ENCODE data around the gene CNN1. TPM values are rescaled to one million over a fixed set of nuclear protein-coding genes. Genes with fewer than 3 reads are reported as not detected.

The CNN1 gene
- total RNA-seq, 4 donors from 2014 or later: 21.2 to 88.2 (median 25.7) TPM

GRCh38 chr19:11496391-11497163 lies 42.1 kb upstream of the CNN1 start:
- TF ChIP-seq, protein P1, sequence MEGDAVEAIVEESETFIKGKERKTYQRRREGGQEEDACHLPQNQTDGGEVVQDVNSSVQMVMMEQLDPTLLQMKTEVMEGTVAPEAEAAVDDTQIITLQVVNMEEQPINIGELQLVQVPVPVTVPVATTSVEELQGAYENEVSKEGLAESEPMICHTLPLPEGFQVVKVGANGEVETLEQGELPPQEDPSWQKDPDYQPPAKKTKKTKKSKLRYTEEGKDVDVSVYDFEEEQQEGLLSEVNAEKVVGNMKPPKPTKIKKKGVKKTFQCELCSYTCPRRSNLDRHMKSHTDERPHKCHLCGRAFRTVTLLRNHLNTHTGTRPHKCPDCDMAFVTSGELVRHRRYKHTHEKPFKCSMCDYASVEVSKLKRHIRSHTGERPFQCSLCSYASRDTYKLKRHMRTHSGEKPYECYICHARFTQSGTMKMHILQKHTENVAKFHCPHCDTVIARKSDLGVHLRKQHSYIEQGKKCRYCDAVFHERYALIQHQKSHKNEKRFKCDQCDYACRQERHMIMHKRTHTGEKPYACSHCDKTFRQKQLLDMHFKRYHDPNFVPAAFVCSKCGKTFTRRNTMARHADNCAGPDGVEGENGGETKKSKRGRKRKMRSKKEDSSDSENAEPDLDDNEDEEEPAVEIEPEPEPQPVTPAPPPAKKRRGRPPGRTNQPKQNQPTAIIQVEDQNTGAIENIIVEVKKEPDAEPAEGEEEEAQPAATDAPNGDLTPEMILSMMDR (IDR thresholded peaks at IDR 0.05): peak in 5 of 6 experiments; percentile 48 to 63 (median 57)
- TF ChIP-seq POLR2A (IDR thresholded peaks at IDR 0.05): no peak
- H3K9me3 ChIP-seq: no peaks in the 10 kb centered on the region
- no peak overlapping the region for H3K4me3 ChIP-seq
- peaks cover 0 to 33% (median 0%) of the 10 kb centered on the region in 3 donors for H3K36me3 ChIP-seq
- H3K4me1 ChIP-seq: no peaks in the 10 kb centered on the region
- peak; percentile 60 to 83 (median 72) for DNase-seq
- H3K27me3 ChIP-seq: no peaks in the 10 kb centered on the region
- H3K27ac ChIP-seq: no peak overlapping the region

DNA sequence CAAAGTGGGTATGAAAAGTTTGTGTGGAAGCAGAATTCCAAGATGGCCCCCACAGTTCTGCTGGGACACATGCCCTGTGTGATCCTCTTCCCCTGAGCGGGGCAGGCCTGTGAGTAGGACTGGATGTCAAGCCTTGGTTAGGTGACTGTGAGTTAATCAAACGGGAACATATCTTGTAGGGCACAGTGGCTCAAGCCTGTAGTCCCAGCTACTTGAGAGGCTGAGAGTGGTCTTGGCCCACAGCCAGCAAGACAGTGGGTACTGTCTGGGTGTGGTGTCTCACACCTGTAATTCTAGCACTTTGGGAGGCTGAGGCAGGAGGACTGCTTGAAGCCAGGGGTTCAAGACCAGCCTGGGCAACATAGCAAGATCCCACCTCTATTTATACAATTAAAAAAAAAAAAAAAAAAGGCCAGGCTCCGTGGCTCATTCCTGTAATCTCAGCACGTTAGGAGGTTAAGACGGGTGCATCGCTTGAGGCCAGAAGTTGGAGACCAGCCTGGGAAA lies 39.4 kb upstream of the CNN1 start:
- Histone ChIP-seq H3K27ac (no peak overlapping the region), H3K36me3 (peaks cover 0 to 28% (median 0%) of the 10 kb centered on the region in 3 donors), H3K27me3 (no peaks in the 10 kb centered on the region), H3K4me3 (no peak overlapping the region), H3K4me1 (no peaks in the 10 kb centered on the region), H3K9me3 (no peaks in the 10 kb centered on the region)
- no peak for TF ChIP-seq POLR2A (IDR thresholded peaks at IDR 0.05)
- TF ChIP-seq, protein P1 (IDR thresholded peaks at IDR 0.05): no peak
- DNase-seq: peak in 1 of 3 donors; percentile 44

DNA sequence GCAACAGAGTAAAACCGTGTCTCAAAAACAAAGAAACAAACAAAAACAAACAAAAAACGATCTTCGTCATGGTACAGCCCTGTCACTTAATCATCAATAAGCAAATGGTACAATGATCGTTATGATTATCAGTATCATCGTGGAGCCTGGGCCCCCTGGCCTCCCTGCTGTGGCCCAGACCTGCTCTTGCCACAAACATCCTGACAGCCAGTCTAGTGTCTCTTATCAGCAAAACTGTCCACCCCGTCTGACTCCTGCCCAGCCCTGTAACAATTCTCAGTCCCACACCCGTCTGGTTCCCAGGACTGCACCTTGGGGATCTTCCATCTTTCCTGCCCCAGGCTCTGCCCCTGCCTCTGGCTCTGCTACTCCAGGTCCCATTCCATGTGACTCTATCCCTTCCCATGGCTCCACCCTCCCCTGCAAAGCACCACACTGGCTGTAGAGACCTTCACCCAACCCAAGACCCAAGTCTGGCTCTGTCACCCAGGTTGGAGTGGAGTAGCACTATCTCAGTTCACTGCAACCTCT lies 38.7 kb upstream of the CNN1 start:
- no peaks in the 10 kb centered on the region for H3K9me3 ChIP-seq
- DNase-seq: peak in 1 of 3 donors; percentile 29
- no peaks in the 10 kb centered on the region for H3K27me3 ChIP-seq
- no peak overlapping the region for H3K27ac ChIP-seq
- no peaks in the 10 kb centered on the region for H3K4me1 ChIP-seq
- no peak overlapping the region for H3K4me3 ChIP-seq
- TF ChIP-seq, protein P1 (IDR thresholded peaks at IDR 0.05): no peak
- no peak for TF ChIP-seq POLR2A (IDR thresholded peaks at IDR 0.05)
- H3K36me3 ChIP-seq: peaks cover 0 to 21% (median 0%) of the 10 kb centered on the region in 3 donors

DNA sequence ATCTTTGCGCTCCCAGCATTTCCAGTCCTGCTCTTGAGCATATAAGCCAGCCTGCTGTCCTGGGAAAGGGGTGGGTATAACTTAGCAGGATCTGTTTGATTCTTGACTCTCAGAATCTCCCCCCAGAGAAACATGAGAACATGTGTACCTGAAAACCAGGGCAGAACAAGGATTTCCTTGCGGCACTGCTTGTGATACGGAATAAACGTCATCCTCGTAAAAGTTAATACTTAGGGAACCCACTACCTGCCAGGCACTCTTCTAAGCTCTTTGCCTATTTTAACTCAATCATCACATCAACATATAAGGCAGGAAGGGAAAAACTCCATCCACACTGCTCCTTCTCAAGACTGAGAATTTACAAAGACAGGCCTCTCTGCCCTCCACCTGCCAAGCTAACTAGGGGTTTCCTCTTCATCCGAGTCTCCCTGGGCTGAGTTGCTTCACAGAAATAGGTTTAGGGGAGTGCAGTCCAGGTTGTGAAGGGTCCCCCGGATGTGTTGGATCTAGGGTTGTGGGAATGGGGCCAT lies 34.1 kb upstream of the CNN1 start:
- H3K4me1 ChIP-seq: peaks cover 0 to 8% (median 0%) of the 10 kb centered on the region in 4 donors
- H3K4me3 ChIP-seq: peak overlapping the region; percentile 85 to 100 (median 98)
- no peaks in the 10 kb centered on the region for H3K9me3 ChIP-seq
- H3K36me3 ChIP-seq: no peaks in the 10 kb centered on the region
- no peak for TF ChIP-seq POLR2A (IDR thresholded peaks at IDR 0.05)
- TF ChIP-seq, protein P1 (IDR thresholded peaks at IDR 0.05): no peak
- peak overlapping the region; percentile 93 to 99 (median 96) for H3K27ac ChIP-seq
- H3K27me3 ChIP-seq: no peaks in the 10 kb centered on the region
- no peak for DNase-seq

GRCh38 chr19:11505032-11505503 lies 33.6 kb upstream of the CNN1 start:
- peak overlapping the region; percentile 85 to 100 (median 98) for H3K4me3 ChIP-seq
- H3K27ac ChIP-seq: peak overlapping the region; percentile 93 to 99 (median 96)
- peak; percentile 97 to 99 (median 99) for DNase-seq
- TF ChIP-seq, protein P1 (IDR thresholded peaks at IDR 0.05): no peak
- no peak for TF ChIP-seq POLR2A (IDR thresholded peaks at IDR 0.05)
- no peaks in the 10 kb centered on the region for H3K36me3 ChIP-seq
- no peaks in the 10 kb centered on the region for H3K9me3 ChIP-seq
- H3K4me1 ChIP-seq: peaks cover 0 to 8% (median 0%) of the 10 kb centered on the region in 4 donors
- H3K27me3 ChIP-seq: no peaks in the 10 kb centered on the region

Data from Peyer's patch (tissue), 4 donors.